Measurements from ENCODE around the gene ASXL3.

ASXL3 gene

GRCh38 chr18:33761363-33761762 is 183.3 kb downstream of the ASXL3 start:
- Histone ChIP-seq H3K4me1 (no peaks in the 10 kb centered on the region), H3K27ac (no peak overlapping the region), H3K27me3 (no peaks in the 10 kb centered on the region), H3K4me3 (no peak overlapping the region), H3K9me3 (no peaks in the 10 kb centered on the region), H4K20me1 (no peaks in the 10 kb centered on the region), H3K9ac (no peak overlapping the region), H3K4me2 (no peak overlapping the region), H3K36me3 (no peaks in the 10 kb centered on the region)
- TF ChIP-seq Cebpa-rat (IDR thresholded peaks at IDR 0.05), result no peak

- Histone ChIP-seq H3K9me3 (no peaks in the 10 kb centered on the region), H3K36me3 (no peaks in the 10 kb centered on the region), H3K4me2 (no peak overlapping the region), H3K9ac (no peak overlapping the region), H3K27ac (no peak overlapping the region), H3K4me1 (no peaks in the 10 kb centered on the region), H4K20me1 (no peaks in the 10 kb centered on the region), H3K27me3 (no peaks in the 10 kb centered on the region), H3K4me3 (no peak overlapping the region)
- no peak for TF ChIP-seq Cebpa-rat (IDR thresholded peaks at IDR 0.05)
Measured at GRCh38 chr18:33781429-33781828, 203.4 kb downstream of the ASXL3 start.
